ENCODE data around the gene ACVR1B.

DNA sequence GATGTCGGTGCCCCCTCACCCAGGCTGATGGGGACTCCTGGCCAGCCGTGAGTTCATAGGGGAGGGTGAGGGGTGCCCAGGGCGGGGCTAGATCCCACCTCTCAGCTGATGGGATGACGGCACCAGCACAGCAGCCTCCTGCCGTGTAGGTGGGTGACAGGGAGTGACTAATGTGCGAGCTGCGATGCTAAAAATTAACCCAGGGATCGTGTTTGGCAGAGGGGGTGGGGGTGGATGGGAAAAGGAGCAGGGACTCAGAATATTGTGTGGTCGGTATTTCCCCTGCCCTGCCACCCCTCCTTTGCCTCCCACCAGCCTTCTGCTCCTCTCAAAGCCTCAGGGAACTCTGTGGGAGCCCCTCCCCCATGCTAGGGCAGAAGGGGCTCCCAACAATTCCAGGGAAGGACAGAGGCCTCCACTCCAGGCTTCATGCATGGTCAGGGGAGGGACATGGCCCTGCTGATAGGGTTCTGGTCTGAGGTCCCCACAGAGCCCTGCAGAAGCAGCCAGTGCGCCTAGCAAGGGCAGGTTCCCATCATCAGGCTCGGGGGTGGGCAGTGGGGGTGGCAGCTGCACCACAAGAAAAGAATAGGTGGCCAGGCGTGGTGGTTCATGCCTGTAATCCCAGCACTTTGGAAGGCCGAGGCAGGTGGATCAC is 67.7 kb downstream of the ACVR1B start:
- TF ChIP-seq ZEB2 (IDR thresholded peaks at IDR 0.05) (no peak), BRCA1 (IDR thresholded peaks at IDR 0.05) (no peak), BRCA1 (CRISPR knock-in tag; IDR thresholded peaks at IDR 0.05) (no peak), E2F4 (CRISPR knock-in tag; IDR thresholded peaks at IDR 0.05; ENCODE audit: low read depth) (no peak), NR1H2 (CRISPR knock-in tag; IDR thresholded peaks at IDR 0.05) (no peak), FUS (optimal IDR thresholded peaks at IDR 0.05; ENCODE audit: low read depth, low read length) (no peak), NFE2L1 (tag; IDR thresholded peaks at IDR 0.05; ENCODE audit: borderline replicate concordance, low read depth) (no peak), ZNF586 (CRISPR knock-in tag; conservative IDR thresholded peaks at IDR 0.05) (no peak)
- TF ChIP-seq, protein P1, sequence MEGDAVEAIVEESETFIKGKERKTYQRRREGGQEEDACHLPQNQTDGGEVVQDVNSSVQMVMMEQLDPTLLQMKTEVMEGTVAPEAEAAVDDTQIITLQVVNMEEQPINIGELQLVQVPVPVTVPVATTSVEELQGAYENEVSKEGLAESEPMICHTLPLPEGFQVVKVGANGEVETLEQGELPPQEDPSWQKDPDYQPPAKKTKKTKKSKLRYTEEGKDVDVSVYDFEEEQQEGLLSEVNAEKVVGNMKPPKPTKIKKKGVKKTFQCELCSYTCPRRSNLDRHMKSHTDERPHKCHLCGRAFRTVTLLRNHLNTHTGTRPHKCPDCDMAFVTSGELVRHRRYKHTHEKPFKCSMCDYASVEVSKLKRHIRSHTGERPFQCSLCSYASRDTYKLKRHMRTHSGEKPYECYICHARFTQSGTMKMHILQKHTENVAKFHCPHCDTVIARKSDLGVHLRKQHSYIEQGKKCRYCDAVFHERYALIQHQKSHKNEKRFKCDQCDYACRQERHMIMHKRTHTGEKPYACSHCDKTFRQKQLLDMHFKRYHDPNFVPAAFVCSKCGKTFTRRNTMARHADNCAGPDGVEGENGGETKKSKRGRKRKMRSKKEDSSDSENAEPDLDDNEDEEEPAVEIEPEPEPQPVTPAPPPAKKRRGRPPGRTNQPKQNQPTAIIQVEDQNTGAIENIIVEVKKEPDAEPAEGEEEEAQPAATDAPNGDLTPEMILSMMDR (IDR thresholded peaks at IDR 0.05 in 2 of 3, conservative IDR thresholded peaks at IDR 0.05 in 1 of 3; ENCODE audit: insufficient read depth in 2 of 3, low read depth in 1 of 3, low read length in 3 of 3), result no peak
